Measurements from ENCODE around the gene SYNPO2.
"Not testable (repeated sequence)": the region's sequence is repeated elsewhere in the genome, so short reads cannot be mapped to it uniquely, and the experiment has no call there.

The SYNPO2 gene

GRCh38 chr4:119010221-119010620, 121.6 kb downstream of the SYNPO2 start:
- DNase-seq, result not testable (repeated sequence)

- no peak for DNase-seq
Measured at GRCh38 chr4:119010909-119011606, 122.4 kb downstream of the SYNPO2 start.

GRCh38 chr4:119011607-119011988, 122.9 kb downstream of the SYNPO2 start:
- no peak for DNase-seq

GRCh38 chr4:119014658-119015057, 126.0 kb downstream of the SYNPO2 start:
- DNase-seq, result no peak

- no peak for DNase-seq
Measured at GRCh38 chr4:119016636-119017035, 128.0 kb downstream of the SYNPO2 start.

GRCh38 chr4:119017636-119018035, 129.0 kb downstream of the SYNPO2 start:
- no peak for DNase-seq

GRCh38 chr4:119020158-119020557, 131.5 kb downstream of the SYNPO2 start:
- no peak for DNase-seq

- DNase-seq, result not testable (repeated sequence)
Measured at GRCh38 chr4:119022520-119022919, 133.9 kb downstream of the SYNPO2 start.

- no peak for DNase-seq
Measured at GRCh38 chr4:119024102-119024501, 135.4 kb downstream of the SYNPO2 start.

GRCh38 chr4:119025420-119025819, 136.8 kb downstream of the SYNPO2 start:
- no peak for DNase-seq

GRCh38 chr4:119025916-119026661, 137.4 kb downstream of the SYNPO2 start:
- no peak for DNase-seq

- no peak for DNase-seq
Measured at GRCh38 chr4:119026662-119027444, 138.2 kb downstream of the SYNPO2 start.

GRCh38 chr4:119027811-119028210, 139.2 kb downstream of the SYNPO2 start:
- no peak for DNase-seq

- DNase-seq, result no peak
Measured at GRCh38 chr4:119028296-119028695, 139.6 kb downstream of the SYNPO2 start.

- DNase-seq, result no peak
Measured at GRCh38 chr4:119029847-119030535, 141.3 kb downstream of the SYNPO2 start.

- no peak for DNase-seq
Measured at GRCh38 chr4:119030536-119030890, 141.9 kb downstream of the SYNPO2 start.

GRCh38 chr4:119031218-119031617, 142.6 kb downstream of the SYNPO2 start:
- no peak for DNase-seq

GRCh38 chr4:119032921-119033685, 144.4 kb downstream of the SYNPO2 start:
- DNase-seq, result no peak

GRCh38 chr4:119034276-119035008, 145.8 kb downstream of the SYNPO2 start:
- DNase-seq, result no peak

GRCh38 chr4:119035951-119036737, 147.5 kb downstream of the SYNPO2 start:
- DNase-seq, result no peak

GRCh38 chr4:119037709-119038108, 149.1 kb downstream of the SYNPO2 start:
- DNase-seq, result no peak

Measured in GDM1 (cell line).